GM15510 (cell line): ENCODE data around the gene STX12.

Source experiments
- POLR2A ChIP-seq: IDR thresholded peaks from 3 replicates; pipeline ENCODE4 v1.6.1; 2011; ENCODE audit warnings: borderline replicate concordance; ENCODE audit not compliant: insufficient read length; ENCODE audit errors: extremely low read depth

STX12 gene

DNA sequence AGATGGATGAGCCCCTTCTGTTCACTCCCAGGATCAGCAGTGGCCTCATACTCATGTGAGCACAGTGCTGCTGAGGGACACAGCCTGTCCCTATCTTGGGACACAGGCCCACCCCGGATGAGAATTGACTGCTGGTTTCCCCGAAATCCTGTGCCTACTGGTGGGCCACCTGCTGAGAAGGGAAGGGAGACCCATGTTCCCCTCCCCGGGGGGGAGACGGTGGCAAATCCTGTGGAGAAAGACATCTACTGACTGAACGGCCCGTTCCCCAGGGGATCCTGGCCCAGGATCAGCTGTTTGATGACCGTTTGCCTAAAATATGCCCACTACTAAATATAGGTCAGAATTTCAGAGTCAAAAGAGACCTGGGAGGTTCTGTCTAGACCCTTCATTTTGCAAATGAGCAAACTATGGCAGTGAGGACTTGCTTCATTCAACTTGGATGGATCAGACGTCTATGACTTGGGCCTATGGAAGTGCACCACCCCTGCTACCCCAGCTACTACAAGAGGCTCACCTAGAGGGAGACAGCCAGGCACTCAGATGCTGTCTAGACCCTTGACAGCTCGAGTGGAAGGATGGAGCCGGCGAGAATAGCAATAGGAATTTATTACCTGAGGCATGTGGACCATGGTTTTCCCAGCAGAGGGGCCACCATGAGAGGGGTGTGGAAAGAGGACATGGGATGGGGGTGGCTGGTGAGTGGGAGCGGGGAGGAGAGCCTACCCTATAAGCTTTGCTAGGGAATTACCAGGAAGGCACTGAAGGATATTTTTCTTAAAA, 83.7 kb downstream of the STX12 start:
- no peak for TF ChIP-seq POLR2A

- TF ChIP-seq POLR2A = no peak
Observed at GRCh38 chr1:27858072-27858948, 85.3 kb downstream of the STX12 start.

DNA sequence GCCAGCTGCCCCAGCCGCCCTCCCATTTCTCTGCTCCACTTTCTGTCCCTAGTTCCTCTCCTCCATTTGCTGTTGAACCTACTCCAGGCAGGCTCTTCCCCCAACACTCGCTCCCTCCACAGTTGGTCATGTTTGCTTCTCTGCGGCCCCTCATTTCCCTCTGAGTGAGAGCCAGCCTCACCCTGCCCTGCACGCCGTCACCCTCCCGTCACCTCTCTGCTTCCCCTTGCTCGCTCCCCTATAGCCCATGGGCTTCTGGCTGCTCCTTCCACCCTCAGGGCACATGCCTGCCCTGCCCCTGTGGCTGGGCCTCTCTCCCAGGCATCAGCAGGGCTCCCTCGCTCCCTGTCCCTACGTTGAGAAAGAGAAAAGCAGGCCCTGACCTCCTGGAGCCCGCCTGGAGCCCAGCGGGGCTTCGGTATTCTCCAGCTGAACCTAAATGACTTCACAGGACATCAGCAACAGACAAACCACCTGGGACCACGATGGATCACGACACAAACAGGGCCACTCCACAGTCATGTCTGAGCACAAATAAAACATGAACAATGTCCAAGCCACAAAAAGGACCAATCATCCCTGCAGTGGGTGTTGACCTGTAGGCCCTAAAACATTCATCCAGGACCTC, 86.0 kb downstream of the STX12 start:
- TF ChIP-seq POLR2A = no peak

DNA sequence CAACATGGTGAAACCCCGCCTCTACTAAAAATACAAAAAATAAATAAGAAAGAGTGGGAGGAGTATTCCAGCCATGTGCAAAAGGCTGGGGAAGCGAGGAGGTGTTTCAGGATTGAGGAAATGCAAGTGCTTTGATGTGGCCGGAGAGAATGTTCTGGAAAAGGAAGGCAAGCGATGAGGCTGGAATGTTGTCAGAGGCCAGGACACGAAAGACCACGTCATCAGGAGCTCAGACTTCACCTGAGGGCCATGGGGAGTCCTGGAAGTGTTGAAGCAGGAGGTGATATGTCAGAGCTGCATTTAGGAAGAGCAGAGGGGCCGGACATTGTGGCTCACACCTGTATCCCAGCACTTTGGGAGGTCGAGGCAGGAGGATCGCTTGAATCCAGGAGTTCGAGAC, 88.4 kb downstream of the STX12 start:
- no peak for TF ChIP-seq POLR2A

- TF ChIP-seq POLR2A = no peak
Observed at GRCh38 chr1:27862004-27862403, 89.0 kb downstream of the STX12 start.

DNA sequence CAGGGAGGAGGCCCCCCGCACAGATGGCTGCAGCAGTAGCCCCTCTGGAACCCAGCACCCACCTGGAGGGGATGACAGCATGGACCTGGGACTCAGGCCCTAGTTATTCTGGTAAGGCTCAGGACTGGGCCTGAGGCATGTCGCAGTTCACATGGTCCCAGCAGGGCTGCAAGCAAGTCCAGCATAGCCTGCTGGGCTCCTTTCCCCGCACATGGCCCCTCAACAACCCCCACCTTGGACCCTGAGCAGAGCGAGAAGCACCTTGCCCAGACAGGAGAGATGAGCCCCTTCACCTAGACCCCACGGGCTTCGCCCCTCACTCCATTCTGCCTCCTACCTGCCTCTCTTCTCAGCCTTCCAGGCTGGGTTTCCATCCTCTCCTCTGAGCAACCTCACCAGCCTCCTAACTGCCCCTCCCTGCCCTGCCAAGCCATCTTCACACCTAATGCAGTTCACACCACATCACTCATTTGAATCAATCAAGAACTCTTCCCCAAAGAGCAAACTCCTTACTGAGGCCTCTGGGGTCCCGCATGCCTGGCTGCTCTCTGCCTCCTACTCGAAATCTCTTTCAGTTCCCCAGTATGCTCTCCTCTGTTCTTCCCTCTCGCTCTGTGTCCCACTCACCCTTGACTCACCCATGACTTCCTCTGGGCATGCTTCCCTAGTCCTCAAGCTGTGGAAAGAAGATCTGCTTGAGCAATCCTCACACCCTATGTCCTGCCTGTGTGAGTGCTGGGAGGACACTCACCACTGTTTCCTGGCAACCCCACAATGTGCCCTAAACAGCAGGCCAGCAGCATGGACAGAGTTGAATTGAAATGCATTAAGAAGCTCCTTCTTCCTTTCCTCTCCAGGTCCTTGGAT, 89.9 kb downstream of the STX12 start:
- TF ChIP-seq POLR2A = no peak

- TF ChIP-seq POLR2A = no peak
Observed at GRCh38 chr1:27863538-27863915, 90.5 kb downstream of the STX12 start.

DNA sequence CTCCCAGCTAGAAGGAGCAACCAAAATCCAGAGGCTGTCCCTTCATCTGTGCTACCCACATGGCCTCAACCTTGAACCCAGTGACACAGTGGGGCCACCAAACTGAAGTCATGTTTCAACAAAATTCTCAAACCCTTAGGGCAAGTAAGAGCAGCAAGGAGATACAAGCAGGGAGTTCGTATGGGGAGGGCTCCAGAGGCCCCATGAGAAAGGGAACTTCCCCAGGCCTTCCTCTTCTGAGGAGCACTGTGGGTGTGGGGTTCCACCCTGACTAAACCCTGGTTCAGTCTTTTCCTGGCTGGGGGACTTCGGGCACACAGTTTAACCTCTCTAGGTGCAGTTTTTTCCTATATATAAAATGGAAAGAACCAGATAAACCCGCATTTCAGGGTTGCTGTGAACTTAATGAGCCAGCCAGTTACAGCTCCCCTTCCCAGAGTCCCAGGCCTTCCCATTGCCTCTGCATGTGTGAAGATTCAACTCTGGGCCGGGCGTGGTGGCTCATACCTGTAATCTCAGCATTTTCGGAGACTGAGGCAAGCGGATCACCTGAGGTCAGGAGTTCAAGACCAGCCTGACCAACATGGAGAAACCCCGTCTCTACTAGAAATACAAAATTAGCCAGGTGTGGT, 91.4 kb downstream of the STX12 start:
- no peak for TF ChIP-seq POLR2A

DNA sequence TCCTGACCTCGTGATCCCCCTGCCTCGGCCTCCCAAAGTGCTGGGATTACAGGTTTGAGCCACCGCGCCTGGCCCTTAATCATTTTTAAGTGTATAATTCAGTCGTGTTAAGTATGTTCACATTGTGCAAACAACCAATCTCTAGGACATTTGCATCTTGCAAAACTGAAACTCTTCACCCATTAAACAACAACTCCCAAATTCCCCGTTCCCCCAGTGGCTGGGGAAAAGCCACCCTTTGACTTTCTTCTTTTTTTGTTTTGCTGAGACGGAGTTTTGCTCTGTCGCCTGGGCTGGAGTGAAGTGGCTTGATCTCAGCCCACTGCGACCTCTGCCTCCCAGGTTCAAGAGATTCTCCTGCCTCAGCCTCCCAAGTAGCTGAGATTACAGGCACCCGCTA, 92.8 kb downstream of the STX12 start:
- TF ChIP-seq POLR2A = no peak

DNA sequence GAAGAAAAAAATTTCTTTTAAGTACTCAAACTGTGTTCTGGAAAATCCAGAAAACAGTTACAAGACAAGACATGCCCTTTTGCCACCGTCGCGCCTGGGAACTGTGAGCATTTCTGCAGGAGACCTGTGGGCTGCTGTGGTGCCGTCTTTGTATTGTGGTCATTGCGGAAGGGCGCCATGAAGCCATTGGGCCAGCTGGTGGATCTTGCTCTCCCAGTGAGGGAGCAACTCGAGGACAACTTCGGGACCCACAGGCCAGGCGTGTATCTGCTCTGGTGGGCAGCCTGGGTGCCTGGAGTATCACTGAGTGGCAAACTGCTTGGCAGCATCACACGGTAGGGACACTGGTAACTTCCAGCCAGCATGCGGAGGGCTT, 95.5 kb downstream of the STX12 start:
- TF ChIP-seq POLR2A = no peak

DNA sequence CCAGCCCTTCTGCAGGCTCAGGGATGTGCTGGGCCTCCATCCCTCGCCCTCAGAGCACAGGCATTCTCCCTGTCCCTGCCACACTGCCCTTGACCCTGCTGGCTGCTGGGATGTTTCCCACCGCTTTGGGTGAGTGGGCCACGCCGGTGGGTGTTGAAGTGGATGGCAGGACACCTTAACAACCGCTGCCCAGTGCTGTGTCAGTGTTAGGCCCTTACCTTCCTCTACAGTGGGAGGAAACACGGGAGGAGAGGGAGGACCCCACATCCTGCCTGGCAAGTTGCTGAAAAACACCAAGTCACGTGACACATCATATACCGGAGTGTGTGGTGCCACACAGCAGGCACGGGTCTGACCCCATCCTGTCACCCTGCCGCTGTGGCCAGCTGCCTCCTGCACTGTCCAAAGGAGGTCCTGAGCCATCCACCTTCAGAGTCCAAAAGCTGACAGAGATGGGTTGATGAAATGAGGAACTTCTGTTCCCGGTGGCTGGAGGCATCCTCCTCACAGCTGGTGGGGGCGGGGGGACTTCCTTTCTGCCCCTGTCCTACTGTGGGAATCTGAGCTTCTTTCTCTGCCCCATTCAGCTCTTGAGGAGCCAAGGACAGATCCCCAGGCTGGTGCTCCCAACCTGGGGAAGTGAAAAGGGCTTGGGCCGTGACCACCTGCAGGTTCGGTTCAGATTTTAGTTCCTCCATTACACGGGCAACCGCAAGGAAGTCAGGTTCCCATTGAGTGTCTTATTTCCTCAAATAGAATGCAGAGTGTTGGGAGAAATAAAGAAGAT, 96.1 kb downstream of the STX12 start:
- peak; percentile 49 for TF ChIP-seq POLR2A

DNA sequence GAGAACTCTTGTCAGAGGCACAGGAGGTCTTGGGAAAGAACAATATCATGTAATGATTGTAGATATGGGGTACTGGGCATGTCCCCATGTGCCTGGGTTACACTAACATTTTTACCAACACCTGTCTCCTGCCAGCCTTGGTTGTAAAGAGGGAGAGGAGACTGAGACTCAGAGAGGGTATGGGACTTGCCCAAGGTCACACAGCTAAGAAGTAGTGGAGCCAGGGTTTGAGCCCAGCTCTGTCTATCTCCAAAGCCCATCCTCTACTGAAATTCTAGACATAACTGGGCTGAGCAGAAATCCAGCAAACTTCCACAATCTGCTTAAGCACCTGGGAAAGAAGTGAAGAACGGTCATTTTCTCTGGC, 96.7 kb downstream of the STX12 start:
- no peak for TF ChIP-seq POLR2A

DNA sequence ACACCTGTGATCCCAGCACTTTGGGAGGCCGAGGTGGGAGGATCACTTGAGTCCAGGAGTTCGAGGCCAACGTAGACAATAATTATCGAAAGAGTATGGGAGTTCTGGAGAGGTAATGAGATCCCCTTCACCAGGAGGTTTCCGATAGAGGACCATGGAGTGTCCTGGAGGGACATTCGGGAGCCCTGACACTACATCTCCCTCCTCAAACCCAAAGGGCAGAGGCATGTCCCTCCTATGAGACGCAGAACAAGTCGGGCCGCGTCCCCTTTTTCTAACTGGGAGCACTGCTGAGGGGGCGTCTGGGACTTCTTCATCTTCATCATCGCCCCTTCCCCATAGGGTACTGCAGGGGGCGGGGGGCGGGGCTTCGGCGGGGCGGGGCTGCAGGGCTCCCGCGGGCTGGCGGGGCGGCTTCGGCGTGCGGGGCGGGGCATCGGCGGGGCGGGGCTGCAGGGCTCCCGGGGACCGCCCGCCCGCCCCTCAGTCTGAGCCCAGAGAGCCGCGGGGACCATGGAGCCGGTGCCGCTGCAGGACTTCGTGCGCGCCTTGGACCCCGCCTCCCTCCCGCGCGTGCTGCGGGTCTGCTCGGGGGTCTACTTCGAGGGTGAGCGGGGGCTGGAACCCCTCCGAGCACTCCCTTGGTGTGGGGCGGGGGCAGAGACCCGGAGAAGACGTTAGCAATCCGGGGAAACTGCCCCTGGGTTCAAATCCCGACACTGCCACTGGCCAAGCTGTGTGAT, 99.2 kb downstream of the STX12 start, which contains the start of gene THEMIS2:
Gene THEMIS2, plus strand, starts transcription at position 486 of the 743 bp plus-strand sequence. Its CDS starts 28 bp downstream, at position 514.
- TF ChIP-seq POLR2A = peak; percentile 87
